HepG2 (cell line): ENCODE results near the gene UEVLD. TPM values are rescaled to one million over a fixed set of nuclear protein-coding genes. Genes with fewer than 3 reads are reported as not detected.

Source experiments
- ATF1 ChIP-seq: IDR thresholded peaks from 2 replicates; pipeline ENCODE4 v1.6.1; 2016; ENCODE audit warnings: mild to moderate bottlenecking, control low read depth
- ATF3 ChIP-seq: sonication (generic); formaldehyde crosslinking; IDR thresholded peaks from 2 replicates; pipeline ENCODE4 v1.4.0; 2020; ENCODE audit warnings: missing genetic modification reagents
- ATF7 ChIP-seq, 2 experiments: fragments of 450-650 bp in 1 of 2; sonication (generic) in 1 of 2; formaldehyde crosslinking in 1 of 2; IDR thresholded peaks; 2 replicates each; pipeline versions ENCODE4 v1.4.0 to v1.6.1; 2016 to 2020; ENCODE audit warnings: antibody characterized with exemption in 1 of 2, mild to moderate bottlenecking in 1 of 2, missing genetic modification reagents in 1 of 2
- FLYWCH1 ChIP-seq: sonication (generic); formaldehyde crosslinking; IDR thresholded peaks from 2 replicates; pipeline ENCODE4 v1.8.1; 2023; ENCODE audit warnings: mild to moderate bottlenecking, missing genetic modification reagents
- GLI4 ChIP-seq: sonication (generic); formaldehyde crosslinking; IDR thresholded peaks from 2 replicates; pipeline ENCODE4 v1.5.1; 2020; ENCODE audit warnings: missing genetic modification reagents, mild to moderate bottlenecking, moderate library complexity, borderline replicate concordance
- GTF3A ChIP-seq: sonication (generic); formaldehyde crosslinking; conservative IDR thresholded peaks from 2 replicates; pipeline ENCODE4 v1.4.0; 2020; ENCODE audit warnings: mild to moderate bottlenecking, missing genetic modification reagents
- HMG20A ChIP-seq: IDR thresholded peaks from 2 replicates; pipeline ENCODE4 v1.6.1; 2016; ENCODE audit warnings: borderline replicate concordance
- HOXA9 ChIP-seq: sonication (generic); formaldehyde crosslinking; IDR thresholded peaks from 2 replicates; pipeline ENCODE4 v1.8.1; 2022; ENCODE audit warnings: missing genetic modification reagents, mild to moderate bottlenecking, moderate library complexity, borderline replicate concordance
- MAFG ChIP-seq: sonication (generic); formaldehyde crosslinking; IDR thresholded peaks from 2 replicates; pipeline ENCODE4 v1.5.1; 2020; ENCODE audit warnings: mild to moderate bottlenecking, missing genetic modification reagents
- MEIS1 ChIP-seq: sonication (generic); formaldehyde crosslinking; IDR thresholded peaks from 2 replicates; pipeline ENCODE4 v1.9.0; 2021; ENCODE audit warnings: mild to moderate bottlenecking, missing genetic modification reagents, moderate library complexity, borderline replicate concordance
- RFXAP ChIP-seq: sonication (generic); formaldehyde crosslinking; IDR thresholded peaks from 2 replicates; pipeline ENCODE4 v1.4.0; 2020; ENCODE audit warnings: missing genetic modification reagents, borderline replicate concordance
- SAP130 ChIP-seq: IDR thresholded peaks from 2 replicates; pipeline ENCODE4 v1.6.1; 2016; ENCODE audit warnings: low read depth
- SP5 ChIP-seq: IDR thresholded peaks from 2 replicates; pipeline ENCODE4 v1.6.1; 2016; ENCODE audit warnings: low read depth, borderline replicate concordance
- TBP ChIP-seq: sonication (generic); formaldehyde crosslinking; IDR thresholded peaks from 2 replicates; pipeline ENCODE4 v1.5.0; 2020; ENCODE audit warnings: missing genetic modification reagents
- ZBTB20 ChIP-seq: sonication (generic); formaldehyde crosslinking; IDR thresholded peaks from 2 replicates; pipeline ENCODE4 v1.8.1; 2023; ENCODE audit warnings: missing genetic modification reagents, low read depth, mild to moderate bottlenecking, borderline replicate concordance
- ZKSCAN5 ChIP-seq: sonication (generic); formaldehyde crosslinking; IDR thresholded peaks from 2 replicates; pipeline ENCODE4 v1.5.1; 2020; ENCODE audit warnings: mild to moderate bottlenecking, missing genetic modification reagents
- ZNF142 ChIP-seq: sonication (generic); formaldehyde crosslinking; IDR thresholded peaks from 2 replicates; pipeline ENCODE4 v1.4.0; 2020; ENCODE audit warnings: missing genetic modification reagents
- ZNF263 ChIP-seq: sonication (generic); formaldehyde crosslinking; IDR thresholded peaks from 2 replicates; pipeline ENCODE4 v1.4.0; 2020; ENCODE audit warnings: missing genetic modification reagents
- ZNF3 ChIP-seq: IDR thresholded peaks from 2 replicates; pipeline ENCODE4 v1.7.0; 2017; ENCODE audit warnings: inconsistent platforms
- ZNF556 ChIP-seq: sonication (generic); formaldehyde crosslinking; IDR thresholded peaks from 2 replicates; pipeline ENCODE4 v1.4.0; 2020; ENCODE audit warnings: mild to moderate bottlenecking, missing genetic modification reagents, borderline replicate concordance
- ZNF569 ChIP-seq: sonication (generic); formaldehyde crosslinking; IDR thresholded peaks from 2 replicates; pipeline ENCODE4 v1.5.0; 2020; ENCODE audit warnings: mild to moderate bottlenecking, missing genetic modification reagents, moderate library complexity, borderline replicate concordance
- ZNF747 ChIP-seq: sonication (generic); formaldehyde crosslinking; IDR thresholded peaks from 2 replicates; pipeline ENCODE4 v1.8.1; 2023; ENCODE audit warnings: missing genetic modification reagents, mild to moderate bottlenecking, borderline replicate concordance
- ZNF788 ChIP-seq: sonication (generic); formaldehyde crosslinking; IDR thresholded peaks from 2 replicates; pipeline ENCODE4 v1.5.0; 2020; ENCODE audit warnings: mild to moderate bottlenecking, missing genetic modification reagents, borderline replicate concordance
- ZZZ3 ChIP-seq: sonication (generic); formaldehyde crosslinking; IDR thresholded peaks from 2 replicates; pipeline ENCODE4 v1.4.0; 2020; ENCODE audit warnings: missing genetic modification reagents, mild to moderate bottlenecking, borderline replicate concordance
- polyA plus RNA-seq, 8 experiments: library from polyadenylated mRNA; depleted of rRNA in 3 of 8; stranded (reverse) in 7 of 8; unstranded in 1 of 8; fragments of >200 nt; fragmentation: Illumina TruSeq in 4 of 8; extraction: Trizol in 4 of 8; gene quantifications; 2 replicates each; pipeline versions ENCODE4 v1.2.1 to v1.2.3, GENCODE V29; 2011 to 2016; ENCODE audit warnings: low read depth in 4 of 8, missing spikeins in 1 of 8, mixed read lengths in 1 of 8; ENCODE audit not compliant: insufficient read depth in 1 of 8
- total RNA-seq, 5 experiments: library from RNA; depleted of rRNA; stranded (reverse); fragments of >200 nt; fragmentation: Illumina TruSeq; extraction: Trizol; gene quantifications; 2 replicates each; pipeline ENCODE4 v1.2.3, GENCODE V29; 2016; ENCODE audit warnings: low read depth in 1 of 5

Gene UEVLD
- total and polyA plus RNA-seq, 2 of the 13 experiments (the other 11 are each of a cell fraction or from before 2014, with no cell fraction given) = 5.7 to 13.7 TPM

GRCh38 chr11:18588297-18589252 is at the start of gene UEVLD (continued):
- 0 out of 2 replicates have a peak, but pooled peaks have one; percentile 58 for TF ChIP-seq RFXAP
- TF ChIP-seq ATF7 (IDR thresholded peaks at IDR 0.05) = no peak
- TF ChIP-seq ATF7 (CRISPR knock-in tag; IDR thresholded peaks at IDR 0.05) = no peak
- TF ChIP-seq MAFG (CRISPR knock-in tag) = no peak
- TF ChIP-seq ZNF3 = no peak
- TF ChIP-seq ATF3 (CRISPR knock-in tag) = no peak
- TF ChIP-seq TBP (CRISPR knock-in tag) = no peak
- peak; percentile 85; the same call in 1 of the 2 replicates for TF ChIP-seq ZNF556 (CRISPR knock-in tag)
- peak; percentile 34; the same call in 1 of the 2 replicates for TF ChIP-seq ZNF747
- peak; percentile 66; the same call in 1 of the 2 replicates for TF ChIP-seq GLI4 (CRISPR knock-in tag)
- TF ChIP-seq ZKSCAN5 = no peak
- TF ChIP-seq ZZZ3 (CRISPR knock-in tag) = peak; percentile 83; the same call in 1 of the 2 replicates
- no peak for TF ChIP-seq ZNF569 (CRISPR knock-in tag)
- peak; percentile 89 for TF ChIP-seq ZNF788 (CRISPR knock-in tag)
- TF ChIP-seq MEIS1 = peak; percentile 85; the same call in 1 of the 2 replicates
- peak; percentile 71; the same call in 1 of the 2 replicates for TF ChIP-seq ZNF263
- TF ChIP-seq HMG20A (CRISPR knock-in tag) = no peak
- TF ChIP-seq GTF3A (CRISPR knock-in tag) = no peak
- peak; percentile 57; the same call in 1 of the 2 replicates for TF ChIP-seq ZBTB20 (CRISPR knock-in tag)
- TF ChIP-seq HOXA9 = no peak
- TF ChIP-seq ZNF142 = peak; percentile 82
- TF ChIP-seq SP5 (CRISPR knock-in tag) = peak; percentile 86
- no peak for TF ChIP-seq ATF1 (CRISPR knock-in tag)
- TF ChIP-seq FLYWCH1 (CRISPR knock-in tag) = no peak
- TF ChIP-seq SAP130 (CRISPR knock-in tag) = peak; percentile 97
